Measurements from ENCODE around the gene SCARB2. TPM values are rescaled to one million over a fixed set of nuclear protein-coding genes. Genes with fewer than 3 reads are reported as not detected.
"Not testable (repeated sequence)": the region's sequence is repeated elsewhere in the genome, so short reads cannot be mapped to it uniquely, and the experiment has no call there.

Gene SCARB2
- total and polyA plus RNA-seq, 2 experiments from 2014 or later = 158 to 175 TPM

DNA sequence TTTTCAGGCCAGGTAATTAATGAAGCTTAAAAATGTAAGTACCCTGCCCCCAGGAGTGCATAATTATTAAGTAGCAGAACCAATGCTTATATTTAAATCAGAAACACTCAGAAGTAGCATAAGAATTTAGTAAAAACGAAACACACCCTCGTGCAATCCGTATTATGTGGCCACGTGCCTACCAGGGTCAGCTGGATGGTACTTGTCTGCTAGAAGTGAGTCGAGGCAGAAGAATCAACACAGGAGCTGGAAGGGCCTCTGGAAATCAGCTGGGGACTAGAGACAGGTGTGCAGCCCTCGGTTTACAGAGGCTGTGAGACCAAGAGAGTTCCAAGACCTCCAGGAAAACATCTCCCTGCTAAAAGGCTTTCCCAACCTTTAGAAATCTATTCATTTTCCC, 37.3 kb upstream of the SCARB2 start:
- no peak for TF ChIP-seq EZH2phosphoT487 (IDR thresholded peaks at IDR 0.05; ENCODE audit: insufficient read depth, low read depth)
- no peak for TF ChIP-seq EZH2 (IDR thresholded peaks at IDR 0.05; ENCODE audit: insufficient read depth, poor library complexity, severe bottlenecking)
- Histone ChIP-seq H4K20me1 (ENCODE audit: insufficient read depth) (no peaks in the 10 kb centered on the region), H3K9me3 (ENCODE audit: low read depth) (no peaks in the 10 kb centered on the region), H3K79me2 (ENCODE audit: insufficient read depth) (no peaks in the 10 kb centered on the region), H3K4me1 (ENCODE audit: insufficient read depth) (0 out of 2 replicates have a peak, but pooled peaks cover 4% of the 10 kb centered on the region), H3F3A (ENCODE audit: insufficient read depth) (no peaks in the 10 kb centered on the region), H3K4me2 (ENCODE audit: unreplicated experiment) (peak overlapping the region; percentile 75), H3K36me3 (ENCODE audit: low read depth) (no peaks in the 10 kb centered on the region), H3K27ac (no peak overlapping the region), H3K4me3 (peak overlapping the region; percentile 71), H3K9ac (peak overlapping the region; percentile 45; the same call in 1 of the 2 replicates), H3K9me2 (ENCODE audit: insufficient read depth) (no peaks in the 10 kb centered on the region), H3K27me3 (replicated peaks; ENCODE audit: insufficient read depth) (peaks cover 94% of the 10 kb centered on the region), H2AFZ (peak overlapping the region; percentile 65)
- WGBS, 2 experiments (ENCODE audit: low coverage in 1 of 2, low lambda C conversion rate in 2 of 2, missing lambda C conversion rate in 2 of 2) = 12% methylated on average over 6 of the region's 6 CpGs
- DNase-seq = no peak
- in situ Hi-C loops (cut with MboI) = no loop called here

GRCh38 chr4:76246852-76247251, 33.2 kb upstream of the SCARB2 start:
- no peak overlapping the region for H3K27ac ChIP-seq
- in situ Hi-C loops (cut with MboI) = no loop called here
- TF ChIP-seq EZH2 (IDR thresholded peaks at IDR 0.05; ENCODE audit: insufficient read depth, poor library complexity, severe bottlenecking) (no peak), EZH2phosphoT487 (IDR thresholded peaks at IDR 0.05; ENCODE audit: insufficient read depth, low read depth) (no peak)

DNA sequence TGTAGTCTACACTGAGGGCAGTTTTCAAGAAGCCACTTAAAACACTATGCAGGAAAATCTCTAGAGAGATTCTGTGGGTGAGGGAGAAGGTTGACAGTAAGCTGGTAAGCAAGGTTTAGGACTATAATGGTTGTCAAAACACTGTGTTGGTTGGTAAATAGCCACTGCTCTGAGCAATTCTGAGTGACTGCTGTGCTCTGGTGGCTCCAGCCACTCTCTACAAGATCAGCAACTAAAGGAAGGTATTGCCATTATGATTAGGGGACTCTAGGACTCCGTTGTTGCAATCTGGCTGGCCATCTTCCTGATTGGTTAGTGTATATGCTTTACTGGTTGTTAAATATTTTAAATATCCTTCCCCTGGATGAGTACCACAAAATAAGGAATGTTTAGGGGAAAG, 32.4 kb upstream of the SCARB2 start:
- H3K4me2 ChIP-seq (ENCODE audit: unreplicated experiment) = no peak overlapping the region
- no peaks in the 10 kb centered on the region for H3K4me1 ChIP-seq (ENCODE audit: insufficient read depth)
- H3F3A ChIP-seq (ENCODE audit: insufficient read depth) = no peaks in the 10 kb centered on the region
- no peak for TF ChIP-seq EZH2 (IDR thresholded peaks at IDR 0.05; ENCODE audit: insufficient read depth, poor library complexity, severe bottlenecking)
- no peak for TF ChIP-seq EZH2phosphoT487 (IDR thresholded peaks at IDR 0.05; ENCODE audit: insufficient read depth, low read depth)
- H3K27ac ChIP-seq = no peak overlapping the region
- H3K27me3 ChIP-seq (replicated peaks; ENCODE audit: insufficient read depth) = peaks cover 54% of the 10 kb centered on the region
- no peaks in the 10 kb centered on the region for H4K20me1 ChIP-seq (ENCODE audit: insufficient read depth)
- H3K36me3 ChIP-seq (ENCODE audit: low read depth) = no peaks in the 10 kb centered on the region
- in situ Hi-C loops (cut with MboI) = no loop called here
- H3K9me3 ChIP-seq (ENCODE audit: low read depth) = no peaks in the 10 kb centered on the region
- H3K79me2 ChIP-seq (ENCODE audit: insufficient read depth) = no peaks in the 10 kb centered on the region
- no peak overlapping the region for H2AFZ ChIP-seq
- 38 to 42% methylated on average over 1 of the region's 1 CpG for WGBS, 2 experiments (ENCODE audit: low coverage in 1 of 2, low lambda C conversion rate in 2 of 2, missing lambda C conversion rate in 2 of 2)
- no peak overlapping the region for H3K4me3 ChIP-seq
- no peak overlapping the region for H3K9ac ChIP-seq
- no peak for DNase-seq
- H3K9me2 ChIP-seq (ENCODE audit: insufficient read depth) = no peaks in the 10 kb centered on the region

More at GRCh38 chr4:76246852-76247251, 33.2 kb upstream of the SCARB2 start:
- no peaks in the 10 kb centered on the region for H3K79me2 ChIP-seq (ENCODE audit: insufficient read depth)
- no peaks in the 10 kb centered on the region for H4K20me1 ChIP-seq (ENCODE audit: insufficient read depth)
- H3K27me3 ChIP-seq (replicated peaks; ENCODE audit: insufficient read depth) = peaks cover 57% of the 10 kb centered on the region
- no peak overlapping the region for H3K4me3 ChIP-seq
- no peaks in the 10 kb centered on the region for H3K36me3 ChIP-seq (ENCODE audit: low read depth)
- DNase-seq = no peak
- no peaks in the 10 kb centered on the region for H3F3A ChIP-seq (ENCODE audit: insufficient read depth)
- H3K9ac ChIP-seq = no peak overlapping the region
- H3K9me3 ChIP-seq (ENCODE audit: low read depth) = no peaks in the 10 kb centered on the region
- 0 out of 2 replicates have a peak, but pooled peaks cover under 1% of the 10 kb centered on the region for H3K4me1 ChIP-seq (ENCODE audit: insufficient read depth)
- H3K4me2 ChIP-seq (ENCODE audit: unreplicated experiment) = no peak overlapping the region
- no peak overlapping the region for H2AFZ ChIP-seq
- no peaks in the 10 kb centered on the region for H3K9me2 ChIP-seq (ENCODE audit: insufficient read depth)

GRCh38 chr4:76243877-76244276, 30.3 kb upstream of the SCARB2 start:
- DNase-seq; in situ Hi-C loops (cut with MboI); H3K79me2 ChIP-seq (ENCODE audit: insufficient read depth); H3K4me2 ChIP-seq (ENCODE audit: unreplicated experiment); H3K4me3 ChIP-seq; H3K9ac ChIP-seq; H4K20me1 ChIP-seq (ENCODE audit: insufficient read depth); H3F3A ChIP-seq (ENCODE audit: insufficient read depth); H3K36me3 ChIP-seq (ENCODE audit: low read depth); H3K9me2 ChIP-seq (ENCODE audit: insufficient read depth); H3K27ac ChIP-seq; H3K9me3 ChIP-seq (ENCODE audit: low read depth); H2AFZ ChIP-seq; H3K4me1 ChIP-seq (ENCODE audit: insufficient read depth): not testable (repeated sequence)
- whole genome bisulfite sequencing, 2 experiments (ENCODE audit: low coverage in 1 of 2, low lambda C conversion rate in 2 of 2, missing lambda C conversion rate in 2 of 2) = 80 to 83% methylated on average over 2 of the region's 2 CpGs
- H3K27me3 ChIP-seq (replicated peaks; ENCODE audit: insufficient read depth) = peaks cover 33% of the 10 kb centered on the region

DNA sequence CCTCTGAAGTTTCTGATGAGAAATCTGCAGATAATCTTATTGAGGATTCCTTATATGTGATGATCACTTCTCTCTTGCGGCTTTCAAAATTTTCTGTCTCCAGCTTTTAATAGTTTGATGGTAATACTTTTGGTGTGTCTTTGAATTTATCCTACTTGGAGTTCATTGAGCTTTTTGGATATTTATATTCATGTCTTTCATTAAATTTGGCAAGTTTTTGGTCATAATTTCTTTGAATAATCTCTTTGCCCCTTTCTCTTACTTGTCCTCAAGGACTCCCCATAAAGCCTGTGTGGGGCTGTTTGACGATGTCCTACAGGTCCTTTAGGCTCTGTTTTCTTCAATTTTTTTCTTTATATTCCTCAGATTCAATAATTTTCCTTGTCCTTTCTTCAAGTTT, 26.6 kb upstream of the SCARB2 start:
- H3K4me1 ChIP-seq (ENCODE audit: insufficient read depth) = no peaks in the 10 kb centered on the region
- no peaks in the 10 kb centered on the region for H3K36me3 ChIP-seq (ENCODE audit: low read depth)
- H3K27me3 ChIP-seq (replicated peaks; ENCODE audit: insufficient read depth) = peaks cover 6% of the 10 kb centered on the region; the same call in 1 of the 2 replicates
- DNase-seq = no peak
- in situ Hi-C loops (cut with MboI) = no loop called here
- H3F3A ChIP-seq (ENCODE audit: insufficient read depth) = no peaks in the 10 kb centered on the region
- no peak overlapping the region for H3K4me2 ChIP-seq (ENCODE audit: unreplicated experiment)
- no peak overlapping the region for H2AFZ ChIP-seq
- no peaks in the 10 kb centered on the region for H4K20me1 ChIP-seq (ENCODE audit: insufficient read depth)
- TF ChIP-seq EZH2 (IDR thresholded peaks at IDR 0.05; ENCODE audit: insufficient read depth, poor library complexity, severe bottlenecking) = no peak
- TF ChIP-seq EZH2phosphoT487 (IDR thresholded peaks at IDR 0.05; ENCODE audit: insufficient read depth, low read depth) = no peak
- H3K9me3 ChIP-seq (ENCODE audit: low read depth) = peaks cover 4% of the 10 kb centered on the region
- H3K9me2 ChIP-seq (ENCODE audit: insufficient read depth) = no peaks in the 10 kb centered on the region
- no peak overlapping the region for H3K9ac ChIP-seq
- H3K4me3 ChIP-seq = no peak overlapping the region
- no peak overlapping the region for H3K27ac ChIP-seq
- no peaks in the 10 kb centered on the region for H3K79me2 ChIP-seq (ENCODE audit: insufficient read depth)
- WGBS, 2 experiments (ENCODE audit: low coverage in 1 of 2, low lambda C conversion rate in 2 of 2, missing lambda C conversion rate in 2 of 2) = 60 to 63% methylated on average over 2 of the region's 2 CpGs

Measured in GM23248 (cell line).